Keratinocyte (primary cell): ENCODE measurements around the gene MRPL10.

Experiments used
- EZH2 ChIP-seq: IDR thresholded peaks from one replicate; pipeline ENCODE4 v1.6.1; 2012; ENCODE audit warnings: inconsistent platforms, mild to moderate bottlenecking, low read length, moderate library complexity
- TF ChIP-seq, protein P1 (sequence below), 3 experiments: IDR thresholded peaks in 1 of 3; conservative IDR thresholded peaks in 1 of 3; optimal IDR thresholded peaks in 1 of 3; 2 replicates in 2 of 3; 3 replicates in 1 of 3; pipeline versions ENCODE3 to v1.5.1; 2011; ENCODE audit warnings: low read length in 3 of 3, mild to moderate bottlenecking in 3 of 3, moderate library complexity in 2 of 3, control low read depth in 1 of 3, inconsistent platforms in 1 of 3; ENCODE audit not compliant: insufficient read depth in 2 of 3; ENCODE audit errors: extremely low read depth in 1 of 3

DNA sequence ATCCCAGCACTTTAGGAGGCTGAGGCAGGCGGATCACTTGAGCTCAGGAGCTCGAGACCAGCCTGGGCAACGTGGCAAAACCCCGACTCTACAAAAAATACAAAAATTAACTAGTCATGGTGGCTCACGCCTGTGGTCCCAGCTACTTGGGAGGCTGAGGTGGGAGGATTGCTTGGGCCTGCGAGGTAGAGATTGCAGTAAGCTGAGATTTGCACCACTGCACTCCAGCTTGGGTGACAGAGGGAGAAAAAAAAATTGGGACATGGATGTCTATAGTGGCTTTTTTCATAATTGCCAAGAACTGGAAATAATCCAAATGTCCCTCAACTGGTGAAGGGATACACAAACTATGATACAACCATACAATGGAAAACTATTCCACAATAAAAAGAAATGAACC, 38.4 kb downstream of the MRPL10 start:
- TF ChIP-seq, protein P1, sequence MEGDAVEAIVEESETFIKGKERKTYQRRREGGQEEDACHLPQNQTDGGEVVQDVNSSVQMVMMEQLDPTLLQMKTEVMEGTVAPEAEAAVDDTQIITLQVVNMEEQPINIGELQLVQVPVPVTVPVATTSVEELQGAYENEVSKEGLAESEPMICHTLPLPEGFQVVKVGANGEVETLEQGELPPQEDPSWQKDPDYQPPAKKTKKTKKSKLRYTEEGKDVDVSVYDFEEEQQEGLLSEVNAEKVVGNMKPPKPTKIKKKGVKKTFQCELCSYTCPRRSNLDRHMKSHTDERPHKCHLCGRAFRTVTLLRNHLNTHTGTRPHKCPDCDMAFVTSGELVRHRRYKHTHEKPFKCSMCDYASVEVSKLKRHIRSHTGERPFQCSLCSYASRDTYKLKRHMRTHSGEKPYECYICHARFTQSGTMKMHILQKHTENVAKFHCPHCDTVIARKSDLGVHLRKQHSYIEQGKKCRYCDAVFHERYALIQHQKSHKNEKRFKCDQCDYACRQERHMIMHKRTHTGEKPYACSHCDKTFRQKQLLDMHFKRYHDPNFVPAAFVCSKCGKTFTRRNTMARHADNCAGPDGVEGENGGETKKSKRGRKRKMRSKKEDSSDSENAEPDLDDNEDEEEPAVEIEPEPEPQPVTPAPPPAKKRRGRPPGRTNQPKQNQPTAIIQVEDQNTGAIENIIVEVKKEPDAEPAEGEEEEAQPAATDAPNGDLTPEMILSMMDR (optimal IDR thresholded peaks at IDR 0.05 in 1 of 3, IDR thresholded peaks at IDR 0.05 in 1 of 3, conservative IDR thresholded peaks at IDR 0.05 in 1 of 3; ENCODE audit: extremely low read depth in 1 of 3, insufficient read depth in 2 of 3, low read length in 3 of 3): no peak
- no peak for TF ChIP-seq EZH2
